ENCODE measurements around the gene IDUA. TPM values are rescaled to one million over a fixed set of nuclear protein-coding genes. Genes with fewer than 3 reads are reported as not detected.

The IDUA gene
- polyA plus RNA-seq, 3 donors = 6.4 to 64.4 (median 8.5) TPM

GRCh38 chr4:1050486-1051213, 63.8 kb downstream of the IDUA start:
- Histone ChIP-seq H3K9ac (ENCODE audit: insufficient read depth, low read length, poor library complexity, severe bottlenecking) (no peak overlapping the region), H3K4me3 (replicated peaks in 1 of 3; ENCODE audit: low read depth in 2 of 3, low read length in 3 of 3) (no peak overlapping the region), H4K20me1 (ENCODE audit: insufficient read depth, low read length) (no peaks in the 10 kb centered on the region), H3K27me3 (ENCODE audit: control insufficient read depth in 2 of 2, insufficient read depth in 2 of 2, low read length in 2 of 2) (peaks cover 4 to 16% of the 10 kb centered on the region in 2 donors), H3K27ac (ENCODE audit: low read depth in 1 of 2, low read length in 2 of 2) (no peak overlapping the region), H2AFZ (ENCODE audit: insufficient read depth, low read depth, low read length, poor library complexity, severe bottlenecking) (no peak overlapping the region), H3K4me2 (replicated peaks; ENCODE audit: extremely low read depth, low read length, poor library complexity, severe bottlenecking) (no peak overlapping the region), H3K4me1 (ENCODE audit: control insufficient read depth in 1 of 2, insufficient read depth in 2 of 2, low read length in 2 of 2) (peaks cover 4 to 15% of the 10 kb centered on the region in 2 donors), H3K36me3 (replicated peaks in 1 of 2; ENCODE audit: control insufficient read depth in 1 of 2, insufficient read depth in 2 of 2, low read length in 2 of 2) (no peaks in the 10 kb centered on the region), H3K79me2 (ENCODE audit: insufficient read depth, low read length) (no peaks in the 10 kb centered on the region), H3K9me3 (replicated peaks in 1 of 2; ENCODE audit: control insufficient read depth in 1 of 2, insufficient read depth in 1 of 2, low read length in 2 of 2) (peaks cover 9 to 28% of the 10 kb centered on the region in 2 donors)
- Mint-ChIP-seq H3K36me3 (peaks cover 0 to 7% of the 10 kb centered on the region in 2 donors), H3K27me3 (ENCODE audit: low read depth in 3 of 3) (peaks cover 14 to 58% (median 49%) of the 10 kb centered on the region in 3 donors), H3K4me3 (no peak overlapping the region), H3K9me3 (peaks cover 9 to 41% (median 26%) of the 10 kb centered on the region in 7 donors), H3K27ac (peak overlapping the region in 1 of 7 donors; percentile 4), H3K4me1 (peaks cover 18% of the 10 kb centered on the region)
- DNase-seq = no peak
- 89% methylated on average over 34 of the region's 40 CpGs for WGBS (ENCODE audit: insufficient coverage)
- no peak for TF ChIP-seq CTCF (IDR thresholded peaks at IDR 0.05)
- intact Hi-C loops (cut with micrococcal nuclease) = no loop called here

GRCh38 chr4:1051472-1051871, 64.6 kb downstream of the IDUA start:
- TF ChIP-seq CTCF (IDR thresholded peaks at IDR 0.05) = no peak
- H3K79me2 ChIP-seq (ENCODE audit: insufficient read depth, low read length) = no peaks in the 10 kb centered on the region
- no peaks in the 10 kb centered on the region for H4K20me1 ChIP-seq (ENCODE audit: insufficient read depth, low read length)
- peaks cover 10 to 22% of the 10 kb centered on the region in 2 donors for H3K4me1 ChIP-seq (ENCODE audit: control insufficient read depth in 1 of 2, insufficient read depth in 2 of 2, low read length in 2 of 2)
- H3K9ac ChIP-seq (ENCODE audit: insufficient read depth, low read length, poor library complexity, severe bottlenecking) = no peak overlapping the region
- no peak overlapping the region for H3K4me3 ChIP-seq (replicated peaks in 1 of 3; ENCODE audit: low read depth in 2 of 3, low read length in 3 of 3)
- 94% methylated on average over 3 of the region's 9 CpGs for WGBS (ENCODE audit: insufficient coverage)
- Mint-ChIP-seq H3K27ac (no peak overlapping the region), H3K9me3 (peaks cover 9 to 45% (median 26%) of the 10 kb centered on the region in 7 donors), H3K36me3 (peaks cover 3 to 7% of the 10 kb centered on the region in 2 donors), H3K4me1 (peaks cover 25% of the 10 kb centered on the region), H3K4me3 (no peak overlapping the region), H3K27me3 (ENCODE audit: low read depth in 3 of 3) (peaks cover 21 to 61% (median 52%) of the 10 kb centered on the region in 3 donors)
- DNase-seq = no peak
- no peaks in the 10 kb centered on the region for H3K36me3 ChIP-seq (replicated peaks in 1 of 2; ENCODE audit: control insufficient read depth in 1 of 2, insufficient read depth in 2 of 2, low read length in 2 of 2)
- H3K27ac ChIP-seq (ENCODE audit: low read depth in 1 of 2, low read length in 2 of 2) = no peak overlapping the region
- H3K9me3 ChIP-seq (replicated peaks in 1 of 2; ENCODE audit: control insufficient read depth in 1 of 2, insufficient read depth in 1 of 2, low read length in 2 of 2) = peaks cover 9 to 28% of the 10 kb centered on the region in 2 donors
- intact Hi-C loops (cut with micrococcal nuclease) = no loop called here
- H3K4me2 ChIP-seq (replicated peaks; ENCODE audit: extremely low read depth, low read length, poor library complexity, severe bottlenecking) = no peak overlapping the region
- peaks cover 9 to 21% of the 10 kb centered on the region in 2 donors for H3K27me3 ChIP-seq (ENCODE audit: control insufficient read depth in 2 of 2, insufficient read depth in 2 of 2, low read length in 2 of 2)
- no peak overlapping the region for H2AFZ ChIP-seq (ENCODE audit: insufficient read depth, low read depth, low read length, poor library complexity, severe bottlenecking)
